HG03460 (cell line): Measurements from ENCODE around the gene SERPINA5.

ENCODE experiments used
- ATAC-seq: cut with Tn5 transposase; IDR thresholded peaks from one replicate; pipeline ENCODE4 v1.9.1; 2021; ENCODE audit not compliant: unreplicated experiment

The SERPINA5 gene, protein sequence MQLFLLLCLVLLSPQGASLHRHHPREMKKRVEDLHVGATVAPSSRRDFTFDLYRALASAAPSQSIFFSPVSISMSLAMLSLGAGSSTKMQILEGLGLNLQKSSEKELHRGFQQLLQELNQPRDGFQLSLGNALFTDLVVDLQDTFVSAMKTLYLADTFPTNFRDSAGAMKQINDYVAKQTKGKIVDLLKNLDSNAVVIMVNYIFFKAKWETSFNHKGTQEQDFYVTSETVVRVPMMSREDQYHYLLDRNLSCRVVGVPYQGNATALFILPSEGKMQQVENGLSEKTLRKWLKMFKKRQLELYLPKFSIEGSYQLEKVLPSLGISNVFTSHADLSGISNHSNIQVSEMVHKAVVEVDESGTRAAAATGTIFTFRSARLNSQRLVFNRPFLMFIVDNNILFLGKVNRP

GRCh38 chr14:94581127-94581999 is at the start of gene SERPINA5:
Gene SERPINA5, plus strand, starts transcription at chr14:94581426. Its CDS starts 5,937 bp downstream, at chr14:94587363.
- no peak for ATAC-seq

DNA sequence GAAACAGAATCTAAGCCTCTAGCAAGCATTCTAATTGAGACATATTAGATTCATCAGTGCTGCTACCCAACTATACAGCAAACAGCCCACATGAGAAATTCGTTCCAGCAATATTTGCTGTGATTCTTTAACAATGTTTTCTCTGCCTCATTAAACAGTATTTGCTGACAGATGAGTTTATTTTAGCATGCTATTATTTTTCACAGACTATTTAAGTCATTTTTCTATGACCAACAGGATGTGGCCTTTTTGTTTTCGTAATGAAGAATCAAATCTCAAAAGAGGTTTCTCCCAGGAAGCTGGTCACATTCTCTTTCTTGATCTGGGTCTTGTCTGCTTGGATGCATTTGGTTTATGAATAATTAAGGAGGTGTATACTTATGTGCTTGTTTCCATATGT is 48.8 kb upstream of the SERPINA5 start:
- no peak for ATAC-seq

GRCh38 chr14:94535506-94535905 is 45.7 kb upstream of the SERPINA5 start:
- no peak for ATAC-seq

- ATAC-seq = no peak
Measured at GRCh38 chr14:94536836-94537235, 44.4 kb upstream of the SERPINA5 start.

DNA sequence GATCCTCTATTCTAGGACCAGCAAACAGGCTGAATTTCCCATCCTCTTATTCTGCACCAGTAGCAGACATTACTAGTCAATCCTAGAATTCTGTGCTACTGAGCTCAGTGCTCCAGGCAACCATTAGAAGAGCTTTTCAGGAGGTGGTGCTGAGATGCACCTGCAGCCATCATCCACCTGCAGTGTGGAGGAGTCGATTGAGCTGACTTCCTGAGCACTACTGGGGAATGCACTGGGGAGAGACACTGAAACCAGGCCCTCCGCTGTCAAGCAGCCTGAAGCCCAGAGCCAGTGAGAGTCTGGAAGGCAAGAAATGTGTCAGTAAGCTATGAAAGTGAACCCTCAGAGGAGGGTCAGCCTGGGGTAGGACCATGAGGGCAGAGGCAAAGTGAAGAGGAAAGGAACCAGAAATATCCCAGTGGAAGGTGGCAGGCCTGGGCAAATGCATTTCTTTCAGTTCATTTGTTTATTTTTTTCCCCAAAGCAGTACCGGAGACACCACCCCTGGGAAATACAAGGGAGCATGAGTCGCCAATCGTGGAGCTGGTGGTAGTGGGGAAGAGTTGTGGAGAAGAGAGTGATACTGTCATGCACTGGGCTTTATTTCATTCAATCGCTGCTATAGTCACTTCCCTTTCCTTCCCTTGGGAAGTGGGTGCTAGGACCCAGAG is 43.0 kb upstream of the SERPINA5 start:
- no peak for ATAC-seq

DNA sequence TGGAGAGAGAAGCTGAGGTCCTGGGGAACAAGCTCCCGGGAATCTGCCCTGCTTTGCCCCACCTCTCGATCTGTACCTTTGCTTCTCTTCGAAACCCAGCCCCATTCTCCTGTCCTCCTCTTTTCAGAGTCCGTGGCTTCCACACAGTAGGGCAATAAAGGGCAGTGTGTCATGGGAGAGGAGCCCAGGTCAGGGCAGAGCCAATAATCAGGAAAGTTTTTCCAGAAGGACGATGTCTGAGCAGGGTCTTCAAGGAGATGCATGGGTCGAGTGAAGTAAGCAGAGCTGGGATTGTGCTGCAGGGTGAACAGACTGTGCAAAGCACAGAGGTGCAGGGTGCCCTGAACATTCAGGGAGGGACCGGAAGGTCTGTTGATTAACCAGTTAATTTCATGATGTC is 42.0 kb upstream of the SERPINA5 start:
- ATAC-seq = no peak

DNA sequence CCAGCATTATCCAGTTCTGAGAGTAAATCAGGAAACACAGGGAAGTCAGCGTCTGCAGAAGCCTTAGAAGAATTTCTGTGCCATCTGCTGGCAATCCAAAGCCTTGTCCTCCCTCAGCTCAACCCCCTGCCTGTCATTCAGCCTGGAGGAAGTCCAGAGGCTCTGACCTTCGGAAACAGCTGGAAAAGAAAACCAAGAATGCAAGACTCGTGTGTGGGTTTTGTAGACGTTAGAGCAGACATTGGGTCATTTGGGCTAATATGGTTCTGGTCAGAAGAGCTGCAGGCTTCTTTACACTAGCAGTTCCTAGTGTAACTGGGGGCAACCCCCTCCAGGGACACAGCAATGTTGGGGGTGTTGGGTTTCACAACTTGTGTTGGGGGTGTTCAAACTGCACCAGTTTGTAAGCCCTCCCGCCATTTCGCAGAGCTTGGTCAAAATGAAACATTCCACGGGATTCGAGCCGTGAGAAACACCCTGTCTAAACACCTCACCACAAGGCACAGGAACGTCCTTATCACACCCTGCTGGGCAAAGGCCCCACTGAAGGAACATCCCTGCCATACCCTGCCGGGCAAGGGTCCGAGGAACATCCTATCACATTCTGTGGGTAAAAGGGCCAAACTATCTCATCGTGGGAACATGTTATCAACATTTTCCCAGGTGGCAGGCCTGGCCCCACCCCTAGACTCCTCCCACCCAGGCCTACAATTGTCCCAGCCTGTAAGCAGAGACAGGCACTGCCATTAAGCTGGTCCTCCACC is 41.0 kb upstream of the SERPINA5 start:
- ATAC-seq = no peak

- ATAC-seq = no peak
Measured at GRCh38 chr14:94541234-94541975, 39.8 kb upstream of the SERPINA5 start.

- no peak for ATAC-seq
Measured at GRCh38 chr14:94542111-94542810, 39.0 kb upstream of the SERPINA5 start.

GRCh38 chr14:94542811-94543440 is 38.3 kb upstream of the SERPINA5 start:
- ATAC-seq = no peak

GRCh38 chr14:94543449-94544124 is 37.6 kb upstream of the SERPINA5 start:
- no peak for ATAC-seq

- ATAC-seq = no peak
Measured at GRCh38 chr14:94544726-94545125, 36.5 kb upstream of the SERPINA5 start.

GRCh38 chr14:94545131-94545841 is 35.9 kb upstream of the SERPINA5 start:
- no peak for ATAC-seq

GRCh38 chr14:94547151-94547680 is 34.0 kb upstream of the SERPINA5 start:
- ATAC-seq = no peak

DNA sequence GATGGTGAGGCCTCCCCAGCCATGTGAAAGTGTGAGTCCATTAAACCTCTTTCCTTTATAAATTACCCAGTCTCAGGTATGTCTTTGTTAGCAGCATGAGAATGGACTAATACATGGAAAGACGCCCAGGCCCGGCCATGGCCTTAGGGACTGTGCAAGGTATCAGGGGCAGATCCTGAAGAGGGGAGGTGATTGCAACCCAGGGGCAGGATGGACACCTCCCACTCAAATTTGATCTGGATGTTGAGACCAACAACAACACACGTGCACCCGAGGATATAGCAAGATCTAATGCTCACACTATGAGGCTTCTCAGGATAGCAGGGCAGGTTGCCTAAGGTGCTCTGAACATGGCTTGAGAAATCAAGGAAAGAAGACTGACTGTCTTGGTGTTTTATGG is 33.5 kb upstream of the SERPINA5 start:
- no peak for ATAC-seq

GRCh38 chr14:94548131-94548998 is 32.9 kb upstream of the SERPINA5 start:
- no peak for ATAC-seq
